Measurements from ENCODE around the gene RPP30.
"Not testable (repeated sequence)": the region's sequence is repeated elsewhere in the genome, so short reads cannot be mapped to it uniquely, and the experiment has no call there.

The RPP30 gene

GRCh38 chr10:90887555-90887954 is 15.8 kb downstream of the RPP30 start:
- TF ChIP-seq CTCF (IDR thresholded peaks at IDR 0.05; ENCODE audit: low read depth, low read length), result no peak
- H3K4me3 ChIP-seq (ENCODE audit: low read depth, low read length), result no peak overlapping the region

GRCh38 chr10:90888387-90888786 is 16.6 kb downstream of the RPP30 start:
- no peak for TF ChIP-seq CTCF (IDR thresholded peaks at IDR 0.05; ENCODE audit: low read depth, low read length)
- no peak overlapping the region for H3K4me3 ChIP-seq (ENCODE audit: low read depth, low read length)

GRCh38 chr10:90889636-90890035 is 17.9 kb downstream of the RPP30 start:
- no peak for TF ChIP-seq CTCF (IDR thresholded peaks at IDR 0.05; ENCODE audit: low read depth, low read length)
- no peak overlapping the region for H3K4me3 ChIP-seq (ENCODE audit: low read depth, low read length)

- TF ChIP-seq CTCF (IDR thresholded peaks at IDR 0.05; ENCODE audit: low read depth, low read length), result no peak
- no peak overlapping the region for H3K4me3 ChIP-seq (ENCODE audit: low read depth, low read length)
Observed at GRCh38 chr10:90890347-90890746, 18.6 kb downstream of the RPP30 start.

- TF ChIP-seq CTCF (IDR thresholded peaks at IDR 0.05; ENCODE audit: low read depth, low read length), result no peak
Observed at GRCh38 chr10:90893190-90893589, 21.4 kb downstream of the RPP30 start.

GRCh38 chr10:90896916-90897315 is 25.1 kb downstream of the RPP30 start:
- H3K4me3 ChIP-seq (ENCODE audit: low read depth, low read length), result not testable (repeated sequence)

More at GRCh38 chr10:90893190-90893589, 21.4 kb downstream of the RPP30 start:
- no peak overlapping the region for H3K4me3 ChIP-seq (ENCODE audit: low read depth, low read length)

GRCh38 chr10:90905925-90906324 is 34.2 kb downstream of the RPP30 start:
- no peak for TF ChIP-seq CTCF (IDR thresholded peaks at IDR 0.05; ENCODE audit: low read depth, low read length)
- no peak overlapping the region for H3K4me3 ChIP-seq (ENCODE audit: low read depth, low read length)

GRCh38 chr10:90906596-90906995 is 34.8 kb downstream of the RPP30 start:
- no peak overlapping the region for H3K4me3 ChIP-seq (ENCODE audit: low read depth, low read length)
- no peak for TF ChIP-seq CTCF (IDR thresholded peaks at IDR 0.05; ENCODE audit: low read depth, low read length)

All from WI38 (cell line).